CD4-positive, CD25-positive, alpha-beta regulatory T cell (primary cell): Measurements from ENCODE around the gene MYBPH. TPM values are rescaled to one million over a fixed set of nuclear protein-coding genes. Genes with fewer than 3 reads are reported as not detected.

Experiments
- polyA plus RNA-seq, 4 donors: library from polyadenylated mRNA; unstranded; fragments of 300-500 nt; fragmentation: Illumina TruSeq; gene quantifications; one replicate each; pipeline ENCODE4 v1.2.3, GENCODE V29; 2021
- total RNA-seq: library from RNA; stranded (reverse); gene quantifications from one replicate; pipeline ENCODE4 v1.2.3, GENCODE V29; 2022

The MYBPH gene
- total and polyA plus RNA-seq, 5 donors from 2014 or later: not detected

Other genes with a start within 250 kb of the MYBPH start
- gene KLHL12, start 248.6 kb downstream of the MYBPH start, total RNA-seq: 16.5 TPM
- gene KLHL12, start 248.6 kb downstream of the MYBPH start, polyA plus RNA-seq: 10 to 100 TPM; 19.2 to 27.7 (median 20.6) TPM
- 70.0 TPM for gene ADIPOR1, start 217.5 kb downstream of the MYBPH start, total RNA-seq
- 100 to 1,000 TPM; 105 to 117 (median 107) TPM for gene ADIPOR1, start 217.5 kb downstream of the MYBPH start, polyA plus RNA-seq
- gene CYB5R1, start 208.6 kb downstream of the MYBPH start, total RNA-seq: 36.1 TPM
- gene CYB5R1, start 208.6 kb downstream of the MYBPH start, polyA plus RNA-seq: 10 to 100 TPM; 45.9 to 69.0 (median 55.9) TPM
- 130 TPM for gene TMEM183A, start 168.5 kb downstream of the MYBPH start, total RNA-seq
- gene TMEM183A, start 168.5 kb downstream of the MYBPH start, polyA plus RNA-seq: 10 to 100 TPM; 53.6 to 73.8 (median 62.0) TPM
- 0.96 TPM for gene PPFIA4, start 149.3 kb downstream of the MYBPH start, total RNA-seq
- gene PPFIA4, start 149.3 kb downstream of the MYBPH start, polyA plus RNA-seq: not detected
- gene MYOG, start 89.8 kb downstream of the MYBPH start, total RNA-seq: not detected
- not detected for gene MYOG, start 89.8 kb downstream of the MYBPH start, polyA plus RNA-seq
- gene ADORA1, start 48.1 kb downstream of the MYBPH start, total RNA-seq: not detected
- gene ADORA1, start 48.1 kb downstream of the MYBPH start, polyA plus RNA-seq: not detected
- not detected for gene CHI3L1, start 10.9 kb upstream of the MYBPH start, total RNA-seq
- gene CHI3L1, start 10.9 kb upstream of the MYBPH start, polyA plus RNA-seq: not detected
- gene CHIT1, start 53.8 kb upstream of the MYBPH start, total RNA-seq: 0.17 TPM
- gene CHIT1, start 53.8 kb upstream of the MYBPH start, polyA plus RNA-seq: not detected
- 1,002 TPM for gene BTG2, start 129.7 kb upstream of the MYBPH start, total RNA-seq
- 100 to 1,000 TPM; 153 to 176 (median 165) TPM for gene BTG2, start 129.7 kb upstream of the MYBPH start, polyA plus RNA-seq
- gene FMOD, start 175.3 kb upstream of the MYBPH start, total RNA-seq: not detected
- not detected for gene FMOD, start 175.3 kb upstream of the MYBPH start, polyA plus RNA-seq